Gastrocnemius medialis (tissue), 4 donors: Measurements from ENCODE around the gene ZNF765. TPM values are rescaled to one million over a fixed set of nuclear protein-coding genes. Genes with fewer than 3 reads are reported as not detected.

Source experiments
- ATAC-seq, 2 donors: fragments of 150-250 bp; one replicate each; pipeline ENCODE4 v1.9.1; 2016
- DNase-seq, 2 donors: peaks; one replicate each; pipeline ENCODE4 v3.0.0-alpha.2; 2019
- H3K27ac ChIP-seq, 4 donors: fragments of 200-600 bp; sonication (generic); 1 replicate in 1 of 4; 2 replicates in 3 of 4; pipeline ENCODE4 v1.5.1; 2016 to 2018; ENCODE audit warnings: mild to moderate bottlenecking in 2 of 4, moderate library complexity in 1 of 4
- H3K27me3 ChIP-seq, 3 donors: fragments of 200-600 bp; sonication (generic) in 2 of 3; 1 replicate in 1 of 3; 2 replicates in 2 of 3; pipeline versions ENCODE4 v1.5.1 to v1.6.0; 2016 to 2019; ENCODE audit warnings: mild to moderate bottlenecking in 1 of 3, moderate library complexity in 1 of 3
- H3K36me3 ChIP-seq, 2 donors: fragments of 200-600 bp; sonication (generic) in 1 of 2; one replicate each; pipeline ENCODE4 v1.5.1; 2017 to 2018
- H3K4me1 ChIP-seq, 2 donors: fragments of 200-600 bp; sonication (generic) in 1 of 2; one replicate each; pipeline ENCODE4 v1.5.1; 2016 to 2017; ENCODE audit warnings: mild to moderate bottlenecking in 2 of 2
- H3K4me3 ChIP-seq, 4 donors: fragments of 200-600 bp; sonication (generic) in 3 of 4; 1 replicate in 1 of 4; 2 replicates in 3 of 4; pipeline ENCODE4 v1.5.1; 2016 to 2019; ENCODE audit warnings: mild to moderate bottlenecking in 2 of 4
- H3K9me3 ChIP-seq, 3 donors: fragments of 200-600 bp; sonication (generic) in 2 of 3; 1 replicate in 1 of 3; 2 replicates in 2 of 3; pipeline ENCODE4 v1.5.1; 2016 to 2019
- POLR2A ChIP-seq, 2 donors: fragments of 450-650 bp; IDR thresholded peaks; one replicate each; pipeline ENCODE4 v1.6.1; 2017; ENCODE audit warnings: antibody characterized with exemption in 2 of 2, mild to moderate bottlenecking in 2 of 2, moderate library complexity in 2 of 2
- in situ Hi-C, 4 donors: fragments of 200-750 bp; cut with MboI; loops; one replicate each; pipeline versions ENCODE4 v1.15.0 to v1.8.0; 2017; ENCODE audit warnings: low sequenced_read_pairs in 4 of 4
- intact Hi-C: fragments of 100-400 bp; cut with DNase I; formaldehyde crosslinking; loops from one replicate; pipeline ENCODE4 v1.15.1; 2023; ENCODE audit warnings: low total_unique reads
- total RNA-seq, 4 donors: library from RNA; depleted of rRNA; stranded (reverse); fragments of >200 nt; gene quantifications; one replicate each; pipeline versions ENCODE4 v1.1.0 to v1.2.3, GENCODE V29; 2016
- TF ChIP-seq, protein P1 (sequence below), 5 experiments: fragments of 450-650 bp in 3 of 5; fragments of 200-600 bp in 2 of 5; sonication (generic) in 2 of 5; IDR thresholded peaks in 4 of 5; conservative IDR thresholded peaks in 1 of 5; 1 replicate in 4 of 5; 2 replicates in 1 of 5; pipeline ENCODE4 v1.5.1; 2016 to 2019; ENCODE audit warnings: antibody characterized with exemption in 5 of 5, mild to moderate bottlenecking in 3 of 5, moderate library complexity in 3 of 5

ZNF765 gene
- total RNA-seq, 4 donors from 2014 or later: 3.8 to 9.8 (median 5.3) TPM

GRCh38 chr19:53365134-53365898 is 29.6 kb upstream of the ZNF765 start, which contains the start of gene ZNF525:
TSS of gene ZNF525 (plus strand) at chr19:53365705. CDS start at chr19:53372282, 6,577 bp downstream.
- H3K36me3 ChIP-seq: no peaks in the 10 kb centered on the region
- in situ Hi-C loops: no loop called here
- no peaks in the 10 kb centered on the region for H3K27me3 ChIP-seq
- intact Hi-C loops: loop anchor here (1.0 to 5.0 kb wide), 2 partner anchors 30 to 168 kb away; partner anchors contain the start of gene ZNF765
- ATAC-seq: peak; percentile 65 to 73
- H3K27ac ChIP-seq: peak within 1 kb of the TSS; percentile 37 to 64 (median 45)
- H3K4me3 ChIP-seq: peak within 1 kb of the TSS; percentile 63 to 70 (median 67)
- no peak for TF ChIP-seq POLR2A (IDR thresholded peaks at IDR 0.05)
- TF ChIP-seq, protein P1, sequence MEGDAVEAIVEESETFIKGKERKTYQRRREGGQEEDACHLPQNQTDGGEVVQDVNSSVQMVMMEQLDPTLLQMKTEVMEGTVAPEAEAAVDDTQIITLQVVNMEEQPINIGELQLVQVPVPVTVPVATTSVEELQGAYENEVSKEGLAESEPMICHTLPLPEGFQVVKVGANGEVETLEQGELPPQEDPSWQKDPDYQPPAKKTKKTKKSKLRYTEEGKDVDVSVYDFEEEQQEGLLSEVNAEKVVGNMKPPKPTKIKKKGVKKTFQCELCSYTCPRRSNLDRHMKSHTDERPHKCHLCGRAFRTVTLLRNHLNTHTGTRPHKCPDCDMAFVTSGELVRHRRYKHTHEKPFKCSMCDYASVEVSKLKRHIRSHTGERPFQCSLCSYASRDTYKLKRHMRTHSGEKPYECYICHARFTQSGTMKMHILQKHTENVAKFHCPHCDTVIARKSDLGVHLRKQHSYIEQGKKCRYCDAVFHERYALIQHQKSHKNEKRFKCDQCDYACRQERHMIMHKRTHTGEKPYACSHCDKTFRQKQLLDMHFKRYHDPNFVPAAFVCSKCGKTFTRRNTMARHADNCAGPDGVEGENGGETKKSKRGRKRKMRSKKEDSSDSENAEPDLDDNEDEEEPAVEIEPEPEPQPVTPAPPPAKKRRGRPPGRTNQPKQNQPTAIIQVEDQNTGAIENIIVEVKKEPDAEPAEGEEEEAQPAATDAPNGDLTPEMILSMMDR (IDR thresholded peaks at IDR 0.05 in 4 of 5, conservative IDR thresholded peaks at IDR 0.05 in 1 of 5): peak in 1 of 5 experiments; percentile 28
- no peaks in the 10 kb centered on the region for H3K4me1 ChIP-seq
- H3K9me3 ChIP-seq: no peaks in the 10 kb centered on the region
- DNase-seq: peak; percentile 57 to 59

- Histone ChIP-seq H3K27me3 (no peaks in the 10 kb centered on the region), H3K4me3 (peak overlapping the region; percentile 63 to 70 (median 67)), H3K36me3 (no peaks in the 10 kb centered on the region), H3K4me1 (no peaks in the 10 kb centered on the region), H3K27ac (peak overlapping the region; percentile 37 to 64 (median 45)), H3K9me3 (no peaks in the 10 kb centered on the region)
- ATAC-seq: no peak
- in situ Hi-C loops (no loop called here), intact Hi-C loops (loop anchor here (1.0 to 5.0 kb wide), 2 partner anchors 29 to 169 kb away; partner anchors contain the start of gene ZNF765)
- DNase-seq: no peak
- TF ChIP-seq, protein P1 (IDR thresholded peaks at IDR 0.05 in 4 of 5, conservative IDR thresholded peaks at IDR 0.05 in 1 of 5): no peak
- TF ChIP-seq POLR2A (IDR thresholded peaks at IDR 0.05): no peak
Measured at GRCh38 chr19:53365899-53366493, 29.0 kb upstream of the ZNF765 start.

- Histone ChIP-seq H3K36me3 (no peaks in the 10 kb centered on the region), H3K4me1 (no peaks in the 10 kb centered on the region), H3K9me3 (no peaks in the 10 kb centered on the region), H3K27me3 (no peaks in the 10 kb centered on the region), H3K27ac (no peak overlapping the region), H3K4me3 (no peak overlapping the region)
- DNase-seq (no peak), ATAC-seq (no peak)
- intact Hi-C loops: no loop called here
- no peak for TF ChIP-seq POLR2A (IDR thresholded peaks at IDR 0.05)
- TF ChIP-seq, protein P1 (IDR thresholded peaks at IDR 0.05 in 4 of 5, conservative IDR thresholded peaks at IDR 0.05 in 1 of 5): no peak
- in situ Hi-C loops: no loop called here
Measured at GRCh38 chr19:53372196-53372595, 22.8 kb upstream of the ZNF765 start.

DNA sequence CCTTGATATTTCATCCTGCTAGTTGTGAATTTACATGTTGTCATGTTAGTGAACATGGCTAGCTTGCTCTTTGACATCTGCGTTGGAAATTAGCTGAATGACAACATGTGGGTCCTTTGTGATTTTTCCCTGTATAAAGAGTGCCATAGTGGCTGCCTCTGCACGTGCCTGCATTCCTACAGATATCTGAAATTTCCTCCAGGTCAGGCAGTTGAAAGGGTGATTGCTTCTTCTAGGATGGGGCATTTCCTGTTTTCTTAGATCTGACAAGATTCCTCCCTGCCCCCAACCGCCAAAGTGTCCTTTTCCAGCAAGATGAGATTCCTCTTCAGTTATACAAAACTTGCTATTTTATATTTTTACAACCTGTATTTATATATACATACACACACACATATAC is 20.7 kb upstream of the ZNF765 start:
- Histone ChIP-seq H3K4me3 (no peak overlapping the region), H3K36me3 (no peaks in the 10 kb centered on the region), H3K9me3 (no peaks in the 10 kb centered on the region), H3K4me1 (no peaks in the 10 kb centered on the region), H3K27ac (no peak overlapping the region), H3K27me3 (no peaks in the 10 kb centered on the region)
- TF ChIP-seq, protein P1 (IDR thresholded peaks at IDR 0.05 in 4 of 5, conservative IDR thresholded peaks at IDR 0.05 in 1 of 5): no peak
- TF ChIP-seq POLR2A (IDR thresholded peaks at IDR 0.05): no peak
- ATAC-seq: no peak
- in situ Hi-C loops (no loop called here), intact Hi-C loops (no loop called here)
- no peak for DNase-seq
